ENCODE measurements around the gene MSL3.

MSL3 gene, protein sequence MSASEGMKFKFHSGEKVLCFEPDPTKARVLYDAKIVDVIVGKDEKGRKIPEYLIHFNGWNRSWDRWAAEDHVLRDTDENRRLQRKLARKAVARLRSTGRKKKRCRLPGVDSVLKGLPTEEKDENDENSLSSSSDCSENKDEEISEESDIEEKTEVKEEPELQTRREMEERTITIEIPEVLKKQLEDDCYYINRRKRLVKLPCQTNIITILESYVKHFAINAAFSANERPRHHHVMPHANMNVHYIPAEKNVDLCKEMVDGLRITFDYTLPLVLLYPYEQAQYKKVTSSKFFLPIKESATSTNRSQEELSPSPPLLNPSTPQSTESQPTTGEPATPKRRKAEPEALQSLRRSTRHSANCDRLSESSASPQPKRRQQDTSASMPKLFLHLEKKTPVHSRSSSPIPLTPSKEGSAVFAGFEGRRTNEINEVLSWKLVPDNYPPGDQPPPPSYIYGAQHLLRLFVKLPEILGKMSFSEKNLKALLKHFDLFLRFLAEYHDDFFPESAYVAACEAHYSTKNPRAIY

DNA sequence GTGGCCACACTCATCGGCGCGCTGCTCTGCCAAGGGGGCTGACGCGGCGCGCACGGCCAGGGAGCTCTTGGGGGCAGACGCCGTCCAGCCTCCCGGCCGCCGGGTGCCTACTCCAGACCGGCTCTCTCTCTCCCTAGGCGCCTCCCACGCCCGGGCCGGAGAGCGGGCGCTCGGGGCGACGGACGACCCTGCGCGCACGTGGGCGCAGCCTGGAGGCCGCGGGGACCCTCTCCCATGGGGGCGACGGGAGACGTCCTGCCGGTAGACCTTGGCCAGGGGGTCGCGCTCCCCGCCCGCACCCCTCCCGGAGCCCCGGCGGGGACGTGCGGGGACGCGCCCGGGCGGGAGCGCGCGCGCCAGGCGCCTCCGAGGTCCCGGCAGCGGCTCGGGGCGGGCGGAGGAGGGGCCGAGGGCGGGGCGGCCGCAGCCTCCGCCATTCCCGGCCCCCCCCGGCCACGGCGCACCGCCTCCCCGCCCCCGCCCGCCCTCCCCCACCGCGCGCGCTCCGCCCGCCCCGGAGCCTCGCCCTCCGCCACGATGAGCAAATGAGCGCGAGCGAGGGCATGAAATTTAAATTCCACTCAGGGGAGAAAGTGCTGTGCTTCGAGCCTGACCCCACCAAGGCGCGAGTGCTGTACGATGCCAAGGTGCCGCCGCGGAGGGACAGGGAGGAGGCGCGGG, at the start of gene MSL3:
Gene MSL3, plus strand, starts transcription at position 519 of the 681 bp plus-strand sequence. Its CDS starts 27 bp downstream, at position 546.
- DNase-seq = no peak

DNA sequence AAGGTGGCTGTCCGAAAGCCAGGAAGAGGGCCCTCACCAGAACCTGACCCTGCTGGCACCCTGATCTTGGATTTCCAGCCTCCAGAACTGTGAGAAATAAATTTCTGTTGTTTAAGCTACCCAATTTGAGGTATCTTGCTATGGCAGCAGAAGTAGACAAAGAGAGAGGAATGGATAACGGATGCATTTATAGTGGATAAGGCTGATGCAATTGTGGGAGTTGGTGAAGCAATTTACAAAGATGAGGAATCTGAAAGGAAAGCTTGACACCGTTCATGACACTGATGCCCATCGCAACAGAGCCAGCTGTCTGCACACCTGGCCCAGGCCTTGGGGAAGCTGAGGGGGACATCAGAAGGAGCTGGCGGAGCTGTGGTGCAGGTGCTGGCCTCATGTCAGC, 35.7 kb upstream of the MSL3 start:
- no peak for DNase-seq

DNA sequence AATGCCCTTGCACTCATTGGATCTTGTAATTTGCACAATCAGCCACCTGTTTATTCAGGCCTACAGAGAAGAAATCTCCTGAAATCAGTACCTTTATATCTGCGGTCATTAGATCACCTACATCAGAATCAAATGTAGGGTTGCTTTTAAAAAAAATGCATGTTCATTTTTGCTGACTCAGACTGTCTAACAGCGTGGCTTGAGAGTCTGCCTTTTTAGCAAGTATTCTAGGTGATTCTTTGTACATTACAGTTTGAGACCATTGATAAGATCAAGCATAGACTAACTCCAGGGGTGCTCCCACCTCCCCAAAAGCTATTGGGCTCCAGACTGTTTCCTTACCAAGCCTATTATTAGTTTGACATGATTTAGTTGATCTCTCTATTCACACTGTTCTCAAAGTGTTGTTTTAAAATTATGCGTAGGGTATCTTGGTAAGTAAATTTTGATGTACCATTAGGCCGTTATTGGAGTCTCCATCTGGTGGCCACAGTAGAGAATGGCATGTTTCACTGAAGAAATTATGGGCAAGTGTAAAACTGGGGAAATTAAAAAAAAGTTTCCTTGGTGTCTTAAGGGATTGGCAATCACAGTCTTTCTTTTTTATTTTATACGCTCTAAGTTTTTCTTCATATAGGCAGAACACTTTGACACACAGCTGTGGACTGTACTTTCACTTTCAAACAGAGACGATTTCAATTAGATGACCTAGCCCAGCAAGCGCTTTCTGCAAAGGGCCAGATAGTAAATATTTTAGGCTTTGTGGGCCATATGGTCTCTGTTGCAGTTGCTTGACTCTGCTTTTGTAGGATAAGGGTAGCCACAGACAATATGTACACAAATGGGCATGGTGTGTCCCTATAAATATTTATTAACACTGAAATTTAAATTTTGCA, 33.7 kb upstream of the MSL3 start:
- DNase-seq = no peak

DNA sequence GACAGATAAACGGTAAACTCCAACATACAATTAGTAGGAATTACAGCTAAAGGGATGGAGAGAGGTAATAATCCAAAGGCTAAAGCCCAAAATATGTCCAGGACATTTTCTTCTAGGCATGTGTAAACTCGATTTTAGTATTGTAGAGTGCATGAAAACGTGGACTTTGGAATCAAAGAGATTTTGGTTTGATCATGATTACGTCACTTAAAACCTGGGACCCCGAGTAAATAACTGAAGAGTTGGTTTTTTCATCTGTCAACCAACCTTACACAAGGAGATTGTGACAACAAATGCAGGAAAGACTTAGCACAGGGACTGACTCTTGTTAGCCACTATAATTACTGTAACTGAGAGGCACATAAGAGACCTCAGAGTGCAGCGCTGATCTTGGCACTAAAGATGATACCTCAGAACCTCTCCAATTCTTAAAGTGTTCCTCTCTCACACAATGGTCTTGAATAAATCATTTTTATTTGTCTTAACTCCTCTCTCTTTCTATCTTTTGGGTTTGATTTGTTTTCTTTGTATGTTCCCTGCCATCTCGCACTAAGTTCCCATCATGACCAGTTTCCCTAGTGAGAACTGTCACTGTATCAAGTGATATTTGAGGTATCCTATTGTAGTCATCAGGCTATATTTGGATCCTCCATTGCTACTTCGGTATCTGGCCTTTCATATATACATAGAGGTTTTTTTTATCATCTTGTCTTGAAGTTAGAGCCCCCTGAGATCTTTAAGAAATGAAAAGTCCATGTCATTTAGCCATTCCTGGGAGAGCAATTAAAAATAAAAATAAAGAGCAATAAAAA, 32.2 kb upstream of the MSL3 start:
- DNase-seq = no peak

DNA sequence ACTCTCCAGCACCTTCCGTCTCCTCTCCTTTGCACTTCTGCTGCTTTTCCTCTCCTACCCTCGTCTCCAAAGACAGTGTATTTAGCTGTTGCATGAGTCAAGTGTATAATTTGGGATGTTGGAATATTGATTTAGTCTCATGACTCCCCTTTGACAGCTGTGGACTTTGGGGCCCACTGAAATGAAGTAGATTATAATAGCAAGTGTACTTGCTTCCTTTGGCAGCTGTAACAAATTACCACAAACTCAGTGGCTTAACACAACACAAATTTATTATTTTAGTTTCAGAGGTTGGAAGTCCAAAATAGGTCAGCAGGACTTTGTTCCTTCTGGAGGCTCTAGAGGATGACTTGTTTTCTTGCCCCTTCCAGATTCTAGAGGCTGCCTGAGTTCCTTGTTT, 29.5 kb upstream of the MSL3 start:
- DNase-seq = no peak

- no peak for DNase-seq
Measured at GRCh38 chrX:11733614-11734013, 24.4 kb upstream of the MSL3 start.

DNA sequence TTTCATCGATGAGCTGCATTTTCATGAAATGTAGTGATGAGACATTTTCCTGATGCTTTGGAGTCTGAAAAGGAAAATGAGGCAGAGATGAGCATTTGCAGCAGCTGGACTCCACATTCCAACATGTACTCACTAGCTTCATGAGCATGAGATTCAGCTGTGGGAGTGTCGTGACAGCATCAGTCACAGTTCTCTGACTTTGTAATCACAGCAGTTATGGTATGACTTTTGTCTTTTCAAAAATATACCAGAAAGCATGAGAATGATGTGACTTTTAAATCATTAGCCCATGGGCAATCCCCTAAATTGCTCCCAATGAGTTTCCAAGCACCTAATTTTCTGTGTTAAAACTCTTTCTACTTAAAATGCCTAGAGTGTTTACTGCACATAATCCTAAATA, 18.3 kb upstream of the MSL3 start:
- no peak for DNase-seq

- DNase-seq = no peak
Measured at GRCh38 chrX:11740794-11741193, 17.2 kb upstream of the MSL3 start.

GRCh38 chrX:11741574-11741973, 16.5 kb upstream of the MSL3 start:
- no peak for DNase-seq

- DNase-seq = no peak
Measured at GRCh38 chrX:11745881-11746280, 12.2 kb upstream of the MSL3 start.

DNA sequence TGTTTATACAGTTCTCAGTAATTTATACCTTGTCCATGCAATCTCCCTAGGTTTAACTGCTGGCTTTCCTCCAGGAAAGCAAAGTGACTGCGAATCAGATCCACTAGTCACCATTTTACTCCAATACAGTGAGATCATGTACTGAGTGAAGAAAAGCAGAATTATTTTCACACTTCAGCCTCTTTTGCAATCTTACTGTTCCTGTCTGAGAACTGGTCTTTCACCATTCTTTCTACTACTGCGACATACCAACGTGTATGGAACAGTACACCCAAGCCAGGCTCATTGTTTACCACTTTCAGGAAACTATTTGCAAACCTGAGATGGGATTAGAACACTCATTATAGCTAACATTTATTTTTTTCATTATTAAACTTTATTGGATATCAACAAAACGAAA, 8.0 kb upstream of the MSL3 start:
- no peak for DNase-seq

GRCh38 chrX:11750694-11751093, 7.3 kb upstream of the MSL3 start:
- DNase-seq = no peak

- DNase-seq = no peak
Measured at GRCh38 chrX:11751261-11751660, 6.8 kb upstream of the MSL3 start.

GRCh38 chrX:11753668-11754067, 4.4 kb upstream of the MSL3 start:
- no peak for DNase-seq

DNA sequence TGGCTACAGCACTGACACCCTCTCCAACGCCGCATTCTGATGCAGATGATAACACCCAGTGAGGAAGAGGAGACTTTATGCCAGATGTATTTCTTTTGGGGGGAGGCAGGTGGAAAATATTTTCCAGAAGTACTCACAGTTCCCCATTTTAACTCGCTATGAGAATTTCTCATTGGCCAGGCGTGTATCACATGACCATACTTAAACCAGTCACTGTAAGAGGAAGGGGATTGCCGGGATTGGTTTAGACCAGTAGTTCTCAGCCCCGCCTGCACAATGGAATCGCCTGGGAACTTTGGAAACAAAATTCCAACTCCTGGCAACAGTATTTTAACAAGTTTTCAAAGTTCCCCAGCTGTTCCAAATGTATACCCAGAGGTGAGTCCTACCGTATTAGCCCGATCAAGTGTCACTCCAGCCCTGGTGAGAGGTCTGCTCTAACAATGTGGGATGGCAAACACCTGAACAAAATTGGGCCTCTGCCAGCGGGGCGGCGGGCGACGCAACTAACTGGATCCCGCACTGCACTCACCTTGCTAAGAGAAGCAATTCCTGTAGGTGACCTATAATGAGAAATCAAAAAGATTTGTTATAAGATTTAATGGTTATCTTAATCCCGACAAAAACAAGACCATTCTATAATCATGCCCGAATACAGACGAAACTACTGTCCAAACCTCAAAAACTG, 2.9 kb upstream of the MSL3 start:
- DNase-seq = no peak

DNA sequence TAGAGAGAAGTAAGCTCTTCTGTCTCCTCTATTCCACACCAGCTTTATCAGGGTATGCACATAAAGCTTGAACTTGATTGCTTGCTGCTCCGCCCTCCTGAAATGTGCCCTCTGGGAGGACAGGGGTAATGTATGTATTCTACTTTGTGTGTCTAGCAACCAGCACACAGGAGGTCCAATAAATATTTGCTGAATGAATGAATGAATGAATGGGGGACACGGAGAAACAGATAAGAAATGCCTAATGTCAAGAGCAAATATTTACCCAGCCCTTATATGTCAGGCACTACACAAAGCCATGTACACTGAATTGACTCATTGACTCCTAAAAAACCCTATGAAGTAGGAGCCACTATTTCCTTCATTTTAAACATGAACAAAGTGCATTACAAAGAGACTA, 2.3 kb upstream of the MSL3 start:
- no peak for DNase-seq

- DNase-seq = no peak
Measured at GRCh38 chrX:11756354-11757318, 1.4 kb upstream of the MSL3 start.

- DNase-seq = no peak
Measured at GRCh38 chrX:11757397-11757718, 679 bp upstream of the MSL3 start.

GRCh38 chrX:11758400-11759171, 549 bp downstream of the MSL3 start:
- peak; percentile 3 for DNase-seq

DNA sequence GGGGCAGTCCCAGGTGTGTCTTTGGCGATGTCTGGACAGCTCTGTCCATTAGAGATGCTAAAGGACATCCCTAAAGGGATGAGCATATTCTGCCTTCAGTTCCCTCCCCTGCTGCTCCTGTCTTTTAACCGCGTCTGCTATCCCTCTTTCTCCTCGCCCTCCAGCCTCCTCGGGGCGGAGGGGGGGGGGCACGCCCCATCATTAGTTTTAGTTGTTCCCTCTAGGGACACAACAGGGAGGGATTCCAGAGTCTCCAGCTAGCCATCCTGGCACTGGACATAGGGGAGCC, 1.1 kb downstream of the MSL3 start:
- DNase-seq = no peak

Measured in NCI-H1694 (cell line).